ENCODE data around the gene VASH1.

- no peak for TF ChIP-seq CTCF (tag by site-specific recombination; IDR thresholded peaks at IDR 0.05)
- TF ChIP-seq KLF1 (tag by site-specific recombination; IDR thresholded peaks at IDR 0.05) = no peak
- no peak for TF ChIP-seq REST (tag by site-specific recombination; IDR thresholded peaks at IDR 0.05)
- TF ChIP-seq ZNF639 (tag by site-specific recombination; IDR thresholded peaks at IDR 0.05) = no peak
- no peak for TF ChIP-seq ZNF530 (tag by site-specific recombination; IDR thresholded peaks at IDR 0.05; ENCODE audit: low read depth)
- TF ChIP-seq ZNF169 (tag by site-specific recombination; IDR thresholded peaks at IDR 0.05) = no peak
- no peak for TF ChIP-seq ZNF24 (tag by site-specific recombination; IDR thresholded peaks at IDR 0.05)
- no peak for TF ChIP-seq ZNF707 (tag by site-specific recombination; IDR thresholded peaks at IDR 0.05)
- no peak for TF ChIP-seq ZNF16 (tag by site-specific recombination; IDR thresholded peaks at IDR 0.05; ENCODE audit: low read depth)
- no peak for TF ChIP-seq ZNF514 (tag by site-specific recombination; IDR thresholded peaks at IDR 0.05)
These were observed 1.7 kb upstream of the VASH1 start for GRCh38 chr14:76759589-76759988.
